ENCODE measurements around the gene ARID2. TPM values are rescaled to one million over a fixed set of nuclear protein-coding genes. Genes with fewer than 3 reads are reported as not detected.
A peak's percentile ranks its signal among the peaks of the same experiment; 100 is the strongest.

Gene ARID2
- total RNA-seq, 1 donor from 2014 or later: 49.7 TPM

DNA sequence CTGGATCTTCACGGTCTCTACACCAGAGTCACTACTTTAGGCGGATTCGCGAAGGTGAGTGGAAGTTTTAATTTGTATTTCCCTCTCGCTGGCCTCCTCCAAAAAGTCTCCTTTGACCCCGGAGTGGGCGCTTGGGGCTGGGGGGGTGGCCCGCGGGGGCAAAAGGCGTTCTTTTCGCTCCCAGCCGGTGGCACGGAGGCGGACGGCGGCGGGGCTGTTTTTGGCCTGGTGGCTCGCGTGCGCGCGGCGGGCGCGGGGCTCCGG, 510 bp downstream of the ARID2 start:
- Mint-ChIP-seq H3K27me3 (no peaks in the 10 kb centered on the region), H3K4me1 (ENCODE audit: unreplicated experiment) (peaks cover 19% of the 10 kb centered on the region), H3K9me3 (peaks cover 2% of the 10 kb centered on the region), H3K36me3 (peaks cover 11% of the 10 kb centered on the region), H3K4me3 (peak overlapping the region; percentile 97), H3K27ac (peak overlapping the region; percentile 88)
- no peak for DNase-seq (ENCODE audit: extremely low spot score, unreplicated experiment)
- TF ChIP-seq, protein P1, sequence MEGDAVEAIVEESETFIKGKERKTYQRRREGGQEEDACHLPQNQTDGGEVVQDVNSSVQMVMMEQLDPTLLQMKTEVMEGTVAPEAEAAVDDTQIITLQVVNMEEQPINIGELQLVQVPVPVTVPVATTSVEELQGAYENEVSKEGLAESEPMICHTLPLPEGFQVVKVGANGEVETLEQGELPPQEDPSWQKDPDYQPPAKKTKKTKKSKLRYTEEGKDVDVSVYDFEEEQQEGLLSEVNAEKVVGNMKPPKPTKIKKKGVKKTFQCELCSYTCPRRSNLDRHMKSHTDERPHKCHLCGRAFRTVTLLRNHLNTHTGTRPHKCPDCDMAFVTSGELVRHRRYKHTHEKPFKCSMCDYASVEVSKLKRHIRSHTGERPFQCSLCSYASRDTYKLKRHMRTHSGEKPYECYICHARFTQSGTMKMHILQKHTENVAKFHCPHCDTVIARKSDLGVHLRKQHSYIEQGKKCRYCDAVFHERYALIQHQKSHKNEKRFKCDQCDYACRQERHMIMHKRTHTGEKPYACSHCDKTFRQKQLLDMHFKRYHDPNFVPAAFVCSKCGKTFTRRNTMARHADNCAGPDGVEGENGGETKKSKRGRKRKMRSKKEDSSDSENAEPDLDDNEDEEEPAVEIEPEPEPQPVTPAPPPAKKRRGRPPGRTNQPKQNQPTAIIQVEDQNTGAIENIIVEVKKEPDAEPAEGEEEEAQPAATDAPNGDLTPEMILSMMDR (conservative IDR thresholded peaks at IDR 0.05): no peak

DNA sequence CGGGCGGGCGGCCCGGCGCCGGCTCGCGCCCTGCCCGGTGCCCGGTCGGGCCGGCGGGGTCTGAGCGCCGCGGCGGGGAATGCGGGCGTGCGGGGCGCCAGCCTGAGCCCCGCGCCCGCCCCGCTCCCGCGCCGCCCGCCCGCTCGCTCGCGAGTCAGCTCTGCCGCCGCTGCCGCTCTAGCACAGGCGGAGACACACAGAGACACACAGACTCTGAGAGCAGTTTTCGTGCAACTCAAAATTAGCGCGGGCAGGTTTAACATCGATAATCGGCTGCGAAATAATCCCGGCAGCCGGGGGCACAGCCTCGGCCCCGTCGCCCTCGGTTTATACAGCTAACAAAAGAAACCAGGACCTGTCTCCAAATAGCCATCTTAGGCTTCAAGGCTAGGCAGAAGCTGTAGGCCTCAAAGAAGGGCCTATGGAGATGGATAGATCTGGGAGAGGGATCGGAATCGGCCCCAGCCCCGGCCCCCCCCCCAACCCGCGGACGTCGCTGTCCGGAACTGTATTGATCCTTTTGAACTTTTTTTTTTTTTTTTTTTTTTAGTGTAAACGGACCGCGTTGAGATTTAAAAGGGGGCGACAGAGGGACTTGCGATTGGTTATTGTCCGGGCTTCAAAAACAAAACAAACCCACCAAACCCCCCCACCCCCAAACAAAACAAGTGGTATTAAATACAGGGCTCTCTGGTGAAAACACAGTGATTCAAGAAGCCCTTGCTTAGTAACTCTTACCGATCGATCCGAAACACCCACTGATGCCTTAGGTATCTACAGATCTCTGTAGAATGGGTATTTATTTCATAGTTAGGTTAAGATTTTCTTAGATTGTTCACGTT, 1.1 kb downstream of the ARID2 start:
- Mint-ChIP-seq H3K27ac (peak overlapping the region; percentile 88), H3K27me3 (no peaks in the 10 kb centered on the region), H3K4me1 (ENCODE audit: unreplicated experiment) (peaks cover 16% of the 10 kb centered on the region), H3K36me3 (peaks cover 16% of the 10 kb centered on the region), H3K4me3 (peak overlapping the region; percentile 93), H3K9me3 (peaks cover 6% of the 10 kb centered on the region)
- peak; percentile 70 for DNase-seq (ENCODE audit: extremely low spot score, unreplicated experiment)
- TF ChIP-seq, protein P1 (conservative IDR thresholded peaks at IDR 0.05): no peak

DNA sequence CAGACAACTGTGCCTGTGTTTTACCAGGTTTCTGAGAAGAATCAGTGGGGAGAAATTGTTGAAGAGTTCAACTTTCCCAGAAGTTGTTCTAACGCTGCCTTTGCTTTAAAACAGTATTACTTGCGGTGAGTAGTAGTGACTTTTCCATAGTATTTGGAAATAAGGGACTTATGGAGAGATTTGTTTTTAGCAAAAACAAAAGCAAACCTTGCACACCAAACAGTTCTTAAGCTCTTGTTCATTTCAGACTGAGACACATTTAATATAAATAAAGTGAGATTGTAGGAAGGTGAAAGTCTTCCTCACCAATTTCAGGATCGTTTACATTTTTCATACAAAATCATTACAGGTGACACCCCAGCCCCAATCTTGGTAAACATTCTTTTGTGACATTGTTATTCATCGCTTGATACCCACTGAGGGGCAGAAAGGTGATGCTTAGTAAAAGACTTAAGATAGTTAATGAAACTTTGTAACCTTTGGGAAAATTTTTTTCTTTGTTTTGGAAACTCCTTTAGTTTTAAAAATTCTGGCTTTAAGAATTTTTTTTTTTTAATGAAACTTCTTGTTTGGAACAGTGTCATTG, 1.8 kb downstream of the ARID2 start:
- H3K9me3 Mint-ChIP-seq: peaks cover 6% of the 10 kb centered on the region
- peaks cover 21% of the 10 kb centered on the region for H3K36me3 Mint-ChIP-seq
- TF ChIP-seq, protein P1 (conservative IDR thresholded peaks at IDR 0.05): no peak
- no peak for DNase-seq (ENCODE audit: extremely low spot score, unreplicated experiment)
- peak overlapping the region; percentile 88 for H3K27ac Mint-ChIP-seq
- no peaks in the 10 kb centered on the region for H3K27me3 Mint-ChIP-seq
- peaks cover 16% of the 10 kb centered on the region for H3K4me1 Mint-ChIP-seq (ENCODE audit: unreplicated experiment)
- H3K4me3 Mint-ChIP-seq: peak overlapping the region; percentile 93

DNA sequence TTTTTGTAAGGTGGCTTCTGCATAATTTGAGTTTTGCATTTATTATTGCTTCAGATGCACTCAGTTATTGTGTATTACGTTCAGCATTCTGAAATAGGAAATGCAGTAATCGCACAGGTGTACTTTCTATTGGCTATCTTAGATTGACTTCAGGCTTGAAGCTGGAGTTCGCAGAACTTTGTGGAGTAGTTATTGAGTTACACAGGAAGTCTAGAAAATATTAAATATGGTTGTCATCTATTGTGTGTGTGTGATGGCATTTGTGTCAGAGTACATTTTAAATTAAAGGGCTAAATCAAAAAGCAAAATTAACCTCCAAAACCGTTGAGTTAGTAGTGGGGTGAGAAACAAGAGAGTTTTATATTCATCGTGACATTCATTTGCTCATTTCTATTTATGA, 2.7 kb downstream of the ARID2 start:
- H3K9me3 Mint-ChIP-seq: peaks cover 6% of the 10 kb centered on the region
- H3K27me3 Mint-ChIP-seq: no peaks in the 10 kb centered on the region
- peaks cover 30% of the 10 kb centered on the region for H3K36me3 Mint-ChIP-seq
- H3K4me3 Mint-ChIP-seq: peak overlapping the region; percentile 93
- peaks cover 16% of the 10 kb centered on the region for H3K4me1 Mint-ChIP-seq (ENCODE audit: unreplicated experiment)
- TF ChIP-seq, protein P1 (conservative IDR thresholded peaks at IDR 0.05): no peak
- H3K27ac Mint-ChIP-seq: peak overlapping the region; percentile 41
- DNase-seq (ENCODE audit: extremely low spot score, unreplicated experiment): no peak

DNA sequence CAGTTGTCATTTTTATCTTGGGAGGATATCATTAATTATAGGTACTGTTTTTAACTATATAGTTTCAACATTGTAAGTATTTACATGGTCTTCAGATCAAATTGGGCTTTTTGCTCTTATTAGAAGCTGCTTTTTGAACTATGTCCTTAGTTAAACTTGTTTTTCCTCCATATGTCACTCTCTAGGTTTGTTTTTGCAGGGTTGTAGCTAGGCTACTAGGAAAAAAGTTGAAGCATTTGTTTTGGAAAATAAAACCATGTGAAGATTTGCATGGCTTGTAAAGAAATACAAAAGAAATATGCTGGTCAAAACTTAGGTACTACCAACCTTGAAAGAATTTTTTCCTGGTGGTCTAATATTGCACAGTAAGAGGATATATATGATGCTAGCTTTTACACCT, 3.4 kb downstream of the ARID2 start:
- TF ChIP-seq, protein P1 (conservative IDR thresholded peaks at IDR 0.05): no peak
- peak overlapping the region; percentile 87 for H3K27ac Mint-ChIP-seq
- peaks cover 16% of the 10 kb centered on the region for H3K4me1 Mint-ChIP-seq (ENCODE audit: unreplicated experiment)
- H3K4me3 Mint-ChIP-seq: peak overlapping the region; percentile 80
- H3K27me3 Mint-ChIP-seq: no peaks in the 10 kb centered on the region
- H3K36me3 Mint-ChIP-seq: peaks cover 36% of the 10 kb centered on the region
- DNase-seq (ENCODE audit: extremely low spot score, unreplicated experiment): no peak
- H3K9me3 Mint-ChIP-seq: peaks cover 6% of the 10 kb centered on the region
